H1 (cell line): ENCODE results near the gene SLC6A3. TPM values are rescaled to one million over a fixed set of nuclear protein-coding genes. Genes with fewer than 3 reads are reported as not detected.

Source experiments
- BACH1 ChIP-seq: IDR thresholded peaks from 2 replicates; pipeline ENCODE4 v1.6.1; 2012; ENCODE audit warnings: low read length, improper control_type of control experiment
- CEBPB ChIP-seq: IDR thresholded peaks from 2 replicates; pipeline ENCODE4 v1.6.1; 2012; ENCODE audit warnings: low read depth, low read length
- CREB1 ChIP-seq: IDR thresholded peaks from 2 replicates; pipeline ENCODE4 v1.6.1; 2012; ENCODE audit warnings: inconsistent platforms
- POU5F1 ChIP-seq: IDR thresholded peaks from 2 replicates; pipeline ENCODE4 v1.6.1; 2011; ENCODE audit warnings: low read depth, mild to moderate bottlenecking, low read length, moderate library complexity
- RBBP5 ChIP-seq: IDR thresholded peaks from 2 replicates; pipeline ENCODE4 v1.7.1; 2012; ENCODE audit warnings: low read depth, mild to moderate bottlenecking, inconsistent platforms, low read length, moderate library complexity, borderline replicate concordance
- SIN3A ChIP-seq, 2 experiments: IDR thresholded peaks in 1 of 2; conservative IDR thresholded peaks in 1 of 2; 2 replicates each; pipeline ENCODE4 v1.6.1; 2011 to 2012; ENCODE audit warnings: low read length in 2 of 2, improper control_type of control experiment in 1 of 2, low read depth in 1 of 2, mild to moderate bottlenecking in 1 of 2
- SIRT6 ChIP-seq: IDR thresholded peaks from one replicate; pipeline ENCODE4 v1.7.1; 2012; ENCODE audit warnings: low read length, inconsistent platforms
- polyA plus RNA-seq, 7 experiments: library from polyadenylated mRNA; depleted of rRNA in 3 of 7; stranded (reverse) in 5 of 7; unstranded in 2 of 7; fragments of >200 nt in 5 of 7; fragments of 200-250 nt in 2 of 7; gene quantifications; 1 replicate in 5 of 7; 2 replicates in 1 of 7; 4 replicates in 1 of 7; pipeline versions ENCODE4 v1.2.1 to v1.2.3, GENCODE V29; 2011 to 2013; ENCODE audit warnings: missing spikeins in 2 of 7, mixed read lengths in 2 of 7
- total RNA-seq: library from RNA; stranded (reverse); fragmentation: NEBNext Ultra II Directional; extraction: Animal tissue kit (Norgen Biotek cat#: 25700); gene quantifications from 2 replicates; pipeline ENCODE4 v1.2.1, GENCODE V29; 2021
- TF ChIP-seq, protein P1 (sequence below), 3 experiments: IDR thresholded peaks; 1 replicate in 2 of 3; 2 replicates in 1 of 3; pipeline versions ENCODE4 v1.5.1 to v1.6.1; 2011; ENCODE audit warnings: low read length in 3 of 3, mild to moderate bottlenecking in 3 of 3, inconsistent platforms in 2 of 3, low read depth in 1 of 3, moderate library complexity in 1 of 3; ENCODE audit not compliant: insufficient read depth in 1 of 3; ENCODE audit errors: control extremely low read depth in 1 of 3
- TF ChIP-seq, protein P2 (sequence below): fragments of 300-600 bp; sonication (generic); IDR thresholded peaks from 2 replicates; pipeline ENCODE4 v1.7.1; 2012; ENCODE audit warnings: low read length, moderate library complexity, mild to moderate bottlenecking, inconsistent platforms; ENCODE audit not compliant: insufficient replicate concordance

Gene SLC6A3
- total and polyA plus RNA-seq, 2 of the 8 experiments (the other 6 are each of a cell fraction or from before 2014, with no cell fraction given): 0.48 to 0.91 TPM

DNA sequence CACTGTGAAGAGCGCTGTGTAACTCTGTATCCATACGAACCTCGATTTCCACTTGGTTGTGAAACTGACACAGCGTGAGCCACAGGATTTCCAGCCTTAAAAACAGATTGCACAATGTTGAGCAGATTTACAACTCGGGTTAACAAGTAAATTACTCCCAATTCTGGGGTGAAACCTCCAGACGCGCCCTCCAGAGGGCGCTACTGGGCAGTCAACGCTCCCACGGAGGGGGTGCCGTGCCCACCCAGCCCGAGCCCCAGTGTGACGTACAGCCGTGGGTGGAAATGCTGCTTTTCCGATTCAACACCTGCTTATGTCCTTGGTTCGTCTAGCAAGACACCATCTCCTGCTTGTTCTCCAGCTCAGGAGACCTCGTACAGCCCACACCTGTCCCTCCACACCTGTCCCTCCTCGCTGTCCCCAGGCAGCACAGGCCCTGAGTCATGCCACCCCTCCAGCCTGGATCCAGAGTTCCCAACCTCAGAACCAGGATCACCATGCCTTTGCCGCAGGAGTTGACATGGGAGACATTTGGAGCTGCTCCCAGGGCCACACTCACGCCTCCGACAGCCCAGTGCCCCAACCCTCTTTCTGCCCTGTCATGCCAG is 34.4 kb upstream of the SLC6A3 start (continued):
- TF ChIP-seq, protein P1, sequence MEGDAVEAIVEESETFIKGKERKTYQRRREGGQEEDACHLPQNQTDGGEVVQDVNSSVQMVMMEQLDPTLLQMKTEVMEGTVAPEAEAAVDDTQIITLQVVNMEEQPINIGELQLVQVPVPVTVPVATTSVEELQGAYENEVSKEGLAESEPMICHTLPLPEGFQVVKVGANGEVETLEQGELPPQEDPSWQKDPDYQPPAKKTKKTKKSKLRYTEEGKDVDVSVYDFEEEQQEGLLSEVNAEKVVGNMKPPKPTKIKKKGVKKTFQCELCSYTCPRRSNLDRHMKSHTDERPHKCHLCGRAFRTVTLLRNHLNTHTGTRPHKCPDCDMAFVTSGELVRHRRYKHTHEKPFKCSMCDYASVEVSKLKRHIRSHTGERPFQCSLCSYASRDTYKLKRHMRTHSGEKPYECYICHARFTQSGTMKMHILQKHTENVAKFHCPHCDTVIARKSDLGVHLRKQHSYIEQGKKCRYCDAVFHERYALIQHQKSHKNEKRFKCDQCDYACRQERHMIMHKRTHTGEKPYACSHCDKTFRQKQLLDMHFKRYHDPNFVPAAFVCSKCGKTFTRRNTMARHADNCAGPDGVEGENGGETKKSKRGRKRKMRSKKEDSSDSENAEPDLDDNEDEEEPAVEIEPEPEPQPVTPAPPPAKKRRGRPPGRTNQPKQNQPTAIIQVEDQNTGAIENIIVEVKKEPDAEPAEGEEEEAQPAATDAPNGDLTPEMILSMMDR (IDR thresholded peaks at IDR 0.05; ENCODE audit: control extremely low read depth in 1 of 3, insufficient read depth in 1 of 3, low read depth in 1 of 3, low read length in 3 of 3): peak in 2 of 3 experiments; percentile 79 to 81; a peak in 3 of 4 replicates
- TF ChIP-seq CREB1: no peak
- peak; percentile 48 for TF ChIP-seq BACH1
- TF ChIP-seq CEBPB: peak; percentile 93
- TF ChIP-seq, protein P2, sequence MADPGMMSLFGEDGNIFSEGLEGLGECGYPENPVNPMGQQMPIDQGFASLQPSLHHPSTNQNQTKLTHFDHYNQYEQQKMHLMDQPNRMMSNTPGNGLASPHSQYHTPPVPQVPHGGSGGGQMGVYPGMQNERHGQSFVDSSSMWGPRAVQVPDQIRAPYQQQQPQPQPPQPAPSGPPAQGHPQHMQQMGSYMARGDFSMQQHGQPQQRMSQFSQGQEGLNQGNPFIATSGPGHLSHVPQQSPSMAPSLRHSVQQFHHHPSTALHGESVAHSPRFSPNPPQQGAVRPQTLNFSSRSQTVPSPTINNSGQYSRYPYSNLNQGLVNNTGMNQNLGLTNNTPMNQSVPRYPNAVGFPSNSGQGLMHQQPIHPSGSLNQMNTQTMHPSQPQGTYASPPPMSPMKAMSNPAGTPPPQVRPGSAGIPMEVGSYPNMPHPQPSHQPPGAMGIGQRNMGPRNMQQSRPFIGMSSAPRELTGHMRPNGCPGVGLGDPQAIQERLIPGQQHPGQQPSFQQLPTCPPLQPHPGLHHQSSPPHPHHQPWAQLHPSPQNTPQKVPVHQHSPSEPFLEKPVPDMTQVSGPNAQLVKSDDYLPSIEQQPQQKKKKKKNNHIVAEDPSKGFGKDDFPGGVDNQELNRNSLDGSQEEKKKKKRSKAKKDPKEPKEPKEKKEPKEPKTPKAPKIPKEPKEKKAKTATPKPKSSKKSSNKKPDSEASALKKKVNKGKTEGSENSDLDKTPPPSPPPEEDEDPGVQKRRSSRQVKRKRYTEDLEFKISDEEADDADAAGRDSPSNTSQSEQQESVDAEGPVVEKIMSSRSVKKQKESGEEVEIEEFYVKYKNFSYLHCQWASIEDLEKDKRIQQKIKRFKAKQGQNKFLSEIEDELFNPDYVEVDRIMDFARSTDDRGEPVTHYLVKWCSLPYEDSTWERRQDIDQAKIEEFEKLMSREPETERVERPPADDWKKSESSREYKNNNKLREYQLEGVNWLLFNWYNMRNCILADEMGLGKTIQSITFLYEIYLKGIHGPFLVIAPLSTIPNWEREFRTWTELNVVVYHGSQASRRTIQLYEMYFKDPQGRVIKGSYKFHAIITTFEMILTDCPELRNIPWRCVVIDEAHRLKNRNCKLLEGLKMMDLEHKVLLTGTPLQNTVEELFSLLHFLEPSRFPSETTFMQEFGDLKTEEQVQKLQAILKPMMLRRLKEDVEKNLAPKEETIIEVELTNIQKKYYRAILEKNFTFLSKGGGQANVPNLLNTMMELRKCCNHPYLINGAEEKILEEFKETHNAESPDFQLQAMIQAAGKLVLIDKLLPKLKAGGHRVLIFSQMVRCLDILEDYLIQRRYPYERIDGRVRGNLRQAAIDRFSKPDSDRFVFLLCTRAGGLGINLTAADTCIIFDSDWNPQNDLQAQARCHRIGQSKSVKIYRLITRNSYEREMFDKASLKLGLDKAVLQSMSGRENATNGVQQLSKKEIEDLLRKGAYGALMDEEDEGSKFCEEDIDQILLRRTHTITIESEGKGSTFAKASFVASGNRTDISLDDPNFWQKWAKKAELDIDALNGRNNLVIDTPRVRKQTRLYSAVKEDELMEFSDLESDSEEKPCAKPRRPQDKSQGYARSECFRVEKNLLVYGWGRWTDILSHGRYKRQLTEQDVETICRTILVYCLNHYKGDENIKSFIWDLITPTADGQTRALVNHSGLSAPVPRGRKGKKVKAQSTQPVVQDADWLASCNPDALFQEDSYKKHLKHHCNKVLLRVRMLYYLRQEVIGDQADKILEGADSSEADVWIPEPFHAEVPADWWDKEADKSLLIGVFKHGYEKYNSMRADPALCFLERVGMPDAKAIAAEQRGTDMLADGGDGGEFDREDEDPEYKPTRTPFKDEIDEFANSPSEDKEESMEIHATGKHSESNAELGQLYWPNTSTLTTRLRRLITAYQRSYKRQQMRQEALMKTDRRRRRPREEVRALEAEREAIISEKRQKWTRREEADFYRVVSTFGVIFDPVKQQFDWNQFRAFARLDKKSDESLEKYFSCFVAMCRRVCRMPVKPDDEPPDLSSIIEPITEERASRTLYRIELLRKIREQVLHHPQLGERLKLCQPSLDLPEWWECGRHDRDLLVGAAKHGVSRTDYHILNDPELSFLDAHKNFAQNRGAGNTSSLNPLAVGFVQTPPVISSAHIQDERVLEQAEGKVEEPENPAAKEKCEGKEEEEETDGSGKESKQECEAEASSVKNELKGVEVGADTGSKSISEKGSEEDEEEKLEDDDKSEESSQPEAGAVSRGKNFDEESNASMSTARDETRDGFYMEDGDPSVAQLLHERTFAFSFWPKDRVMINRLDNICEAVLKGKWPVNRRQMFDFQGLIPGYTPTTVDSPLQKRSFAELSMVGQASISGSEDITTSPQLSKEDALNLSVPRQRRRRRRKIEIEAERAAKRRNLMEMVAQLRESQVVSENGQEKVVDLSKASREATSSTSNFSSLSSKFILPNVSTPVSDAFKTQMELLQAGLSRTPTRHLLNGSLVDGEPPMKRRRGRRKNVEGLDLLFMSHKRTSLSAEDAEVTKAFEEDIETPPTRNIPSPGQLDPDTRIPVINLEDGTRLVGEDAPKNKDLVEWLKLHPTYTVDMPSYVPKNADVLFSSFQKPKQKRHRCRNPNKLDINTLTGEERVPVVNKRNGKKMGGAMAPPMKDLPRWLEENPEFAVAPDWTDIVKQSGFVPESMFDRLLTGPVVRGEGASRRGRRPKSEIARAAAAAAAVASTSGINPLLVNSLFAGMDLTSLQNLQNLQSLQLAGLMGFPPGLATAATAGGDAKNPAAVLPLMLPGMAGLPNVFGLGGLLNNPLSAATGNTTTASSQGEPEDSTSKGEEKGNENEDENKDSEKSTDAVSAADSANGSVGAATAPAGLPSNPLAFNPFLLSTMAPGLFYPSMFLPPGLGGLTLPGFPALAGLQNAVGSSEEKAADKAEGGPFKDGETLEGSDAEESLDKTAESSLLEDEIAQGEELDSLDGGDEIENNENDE: no peak
- TF ChIP-seq SIN3A (conservative IDR thresholded peaks at IDR 0.05 in 1 of 2, IDR thresholded peaks at IDR 0.05 in 1 of 2; ENCODE audit: low read depth in 1 of 2, low read length in 2 of 2): no peak
- no peak for TF ChIP-seq RBBP5
- TF ChIP-seq SIRT6: no peak
- no peak for TF ChIP-seq POU5F1
